ENCODE data around the gene TFAP2B. TPM values are rescaled to one million over a fixed set of nuclear protein-coding genes. Genes with fewer than 3 reads are reported as not detected.

Gene TFAP2B
- total and polyA plus RNA-seq, 12 donors, result 0.01 to 0.07 TPM; not detected in 10

- ATAC-seq, result no peak
- Histone ChIP-seq H3K27me3 (peaks cover 0 to 18% (median 0%) of the 10 kb centered on the region in 7 donors), H3K4me3 (no peak overlapping the region), H3K27ac (no peak overlapping the region), H3K4me1 (no peaks in the 10 kb centered on the region), H3K9me3 (peaks cover 0 to 3% (median 0%) of the 10 kb centered on the region in 11 donors), H3K36me3 (no peaks in the 10 kb centered on the region)
- no peak for DNase-seq
- intact Hi-C loops (cut with DNase I), result loop anchor here in 1 of 10 donors (5.0 kb wide), 1 partner anchor 660 kb away; no protein-coding TSS in a partner anchor
- WGBS, 2 donors, result 0 to 4% methylated on average over 3 of the region's 3 CpGs
- TF ChIP-seq, protein P1, sequence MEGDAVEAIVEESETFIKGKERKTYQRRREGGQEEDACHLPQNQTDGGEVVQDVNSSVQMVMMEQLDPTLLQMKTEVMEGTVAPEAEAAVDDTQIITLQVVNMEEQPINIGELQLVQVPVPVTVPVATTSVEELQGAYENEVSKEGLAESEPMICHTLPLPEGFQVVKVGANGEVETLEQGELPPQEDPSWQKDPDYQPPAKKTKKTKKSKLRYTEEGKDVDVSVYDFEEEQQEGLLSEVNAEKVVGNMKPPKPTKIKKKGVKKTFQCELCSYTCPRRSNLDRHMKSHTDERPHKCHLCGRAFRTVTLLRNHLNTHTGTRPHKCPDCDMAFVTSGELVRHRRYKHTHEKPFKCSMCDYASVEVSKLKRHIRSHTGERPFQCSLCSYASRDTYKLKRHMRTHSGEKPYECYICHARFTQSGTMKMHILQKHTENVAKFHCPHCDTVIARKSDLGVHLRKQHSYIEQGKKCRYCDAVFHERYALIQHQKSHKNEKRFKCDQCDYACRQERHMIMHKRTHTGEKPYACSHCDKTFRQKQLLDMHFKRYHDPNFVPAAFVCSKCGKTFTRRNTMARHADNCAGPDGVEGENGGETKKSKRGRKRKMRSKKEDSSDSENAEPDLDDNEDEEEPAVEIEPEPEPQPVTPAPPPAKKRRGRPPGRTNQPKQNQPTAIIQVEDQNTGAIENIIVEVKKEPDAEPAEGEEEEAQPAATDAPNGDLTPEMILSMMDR (IDR thresholded peaks at IDR 0.05), result peak; percentile 12 to 75 (median 58)
These were observed 26.7 kb upstream of the TFAP2B start for GRCh38 chr6:50791900-50792508.

DNA sequence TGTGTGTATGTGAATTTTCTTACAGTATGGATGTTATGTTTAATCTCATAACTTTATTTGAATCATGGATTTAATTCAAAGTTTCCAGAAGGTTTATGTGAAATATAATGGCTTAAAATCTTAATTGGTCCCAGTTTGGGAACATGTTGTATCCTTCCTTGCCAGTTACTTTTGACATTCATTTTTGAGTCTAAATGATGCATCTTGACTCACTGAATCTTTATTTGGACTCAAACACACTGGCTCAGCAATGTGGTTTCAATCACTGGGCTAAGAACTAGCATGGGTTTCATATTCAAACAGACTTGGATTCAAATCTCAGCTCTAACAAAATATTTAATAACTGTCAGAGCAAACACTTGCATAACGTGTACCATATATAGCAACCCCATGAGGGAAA is 25.9 kb upstream of the TFAP2B start:
- TF ChIP-seq, protein P1 (IDR thresholded peaks at IDR 0.05), result no peak
- H3K9me3 ChIP-seq, result peaks cover 0 to 3% (median 0%) of the 10 kb centered on the region in 11 donors
- H3K27me3 ChIP-seq, result peaks cover 0 to 18% (median 0%) of the 10 kb centered on the region in 7 donors
- H3K4me1 ChIP-seq, result no peaks in the 10 kb centered on the region
- H3K27ac ChIP-seq, result no peak overlapping the region
- no peak for DNase-seq
- no peak overlapping the region for H3K4me3 ChIP-seq
- 58 to 59% methylated on average over 1 of the region's 1 CpG for WGBS, 2 donors
- no peak for ATAC-seq
- intact Hi-C loops (cut with DNase I), result loop anchor here in 1 of 10 donors (5.0 kb wide), 1 partner anchor 660 kb away; no protein-coding TSS in a partner anchor
- no peaks in the 10 kb centered on the region for H3K36me3 ChIP-seq

GRCh38 chr6:50795574-50795973 is 23.1 kb upstream of the TFAP2B start:
- intact Hi-C loops (cut with DNase I), result no loop called here
- no peak overlapping the region for H3K4me3 ChIP-seq
- WGBS, 2 donors, result 49 to 61% methylated on average over 5 of the region's 5 CpGs
- ATAC-seq, result no peak
- DNase-seq, result no peak
- no peaks in the 10 kb centered on the region for H3K36me3 ChIP-seq
- H3K27me3 ChIP-seq, result peaks cover 0 to 18% (median 0%) of the 10 kb centered on the region in 7 donors
- H3K27ac ChIP-seq, result no peak overlapping the region
- no peaks in the 10 kb centered on the region for H3K9me3 ChIP-seq
- TF ChIP-seq, protein P1 (IDR thresholded peaks at IDR 0.05), result no peak
- H3K4me1 ChIP-seq, result no peaks in the 10 kb centered on the region

GRCh38 chr6:50804283-50804682 is 14.4 kb upstream of the TFAP2B start:
- H3K4me3 ChIP-seq, result no peak overlapping the region
- H3K27ac ChIP-seq, result no peak overlapping the region
- H3K27me3 ChIP-seq, result peaks cover 0 to 21% (median 0%) of the 10 kb centered on the region in 7 donors
- intact Hi-C loops (cut with DNase I), result no loop called here
- no peaks in the 10 kb centered on the region for H3K4me1 ChIP-seq
- TF ChIP-seq, protein P1 (IDR thresholded peaks at IDR 0.05), result no peak
- H3K9me3 ChIP-seq, result no peaks in the 10 kb centered on the region
- DNase-seq (no peak), ATAC-seq (no peak)
- H3K36me3 ChIP-seq, result no peaks in the 10 kb centered on the region

All from heart right ventricle (tissue), 16 donors.